ENCODE measurements around the gene HNRNPC. TPM values are rescaled to one million over a fixed set of nuclear protein-coding genes. Genes with fewer than 3 reads are reported as not detected.

The HNRNPC gene
- total and polyA plus RNA-seq, 10 of the 15 experiments (the other 5 are each of a cell fraction or from before 2014, with no cell fraction given): 679 to 1,492 (median 1,262) TPM

DNA sequence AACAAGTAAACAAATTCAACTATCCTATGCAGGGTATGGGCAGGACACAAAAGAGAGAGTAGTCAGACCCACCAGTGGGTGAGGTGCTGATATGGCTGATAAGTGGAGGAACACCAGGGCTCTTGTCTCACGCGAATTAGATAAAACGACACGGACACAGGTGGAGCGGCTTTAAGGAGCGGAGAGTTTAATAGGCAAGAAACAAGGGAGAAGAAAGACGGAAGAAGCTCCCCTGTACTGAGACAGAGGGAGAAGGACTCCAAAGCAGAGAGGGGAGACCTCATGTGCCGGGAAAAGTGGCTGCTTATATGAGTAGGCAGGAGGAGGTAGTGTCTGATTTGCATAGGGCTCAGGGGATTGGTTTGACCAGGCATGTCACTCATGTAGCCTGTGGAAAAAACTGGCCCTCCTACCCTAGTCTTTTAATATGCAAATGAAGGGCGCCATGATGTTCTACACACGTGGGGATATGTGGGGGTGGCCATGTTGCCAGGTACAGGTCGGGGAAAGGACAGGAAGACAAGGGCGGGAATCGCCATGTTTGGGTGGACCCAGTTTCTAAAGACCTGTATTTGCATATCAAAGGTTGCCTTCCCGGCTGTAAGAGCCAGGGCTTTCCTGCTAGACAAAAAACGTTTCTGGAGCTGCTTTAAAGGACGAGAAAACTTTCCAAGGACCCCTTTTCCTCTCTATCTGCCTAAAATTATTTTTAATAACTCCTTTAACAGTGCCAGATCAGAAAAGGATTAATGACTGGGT lies 39.4 kb upstream of the HNRNPC start (continued):
- TF ChIP-seq, protein P1, sequence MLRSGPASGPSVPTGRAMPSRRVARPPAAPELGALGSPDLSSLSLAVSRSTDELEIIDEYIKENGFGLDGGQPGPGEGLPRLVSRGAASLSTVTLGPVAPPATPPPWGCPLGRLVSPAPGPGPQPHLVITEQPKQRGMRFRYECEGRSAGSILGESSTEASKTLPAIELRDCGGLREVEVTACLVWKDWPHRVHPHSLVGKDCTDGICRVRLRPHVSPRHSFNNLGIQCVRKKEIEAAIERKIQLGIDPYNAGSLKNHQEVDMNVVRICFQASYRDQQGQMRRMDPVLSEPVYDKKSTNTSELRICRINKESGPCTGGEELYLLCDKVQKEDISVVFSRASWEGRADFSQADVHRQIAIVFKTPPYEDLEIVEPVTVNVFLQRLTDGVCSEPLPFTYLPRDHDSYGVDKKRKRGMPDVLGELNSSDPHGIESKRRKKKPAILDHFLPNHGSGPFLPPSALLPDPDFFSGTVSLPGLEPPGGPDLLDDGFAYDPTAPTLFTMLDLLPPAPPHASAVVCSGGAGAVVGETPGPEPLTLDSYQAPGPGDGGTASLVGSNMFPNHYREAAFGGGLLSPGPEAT (IDR thresholded peaks at IDR 0.05; ENCODE audit: low read depth): no peak; the same call in 1 of the 2 replicates
- TF ChIP-seq ZNF622 (IDR thresholded peaks at IDR 0.05) (no peak), TCF12 (IDR thresholded peaks at IDR 0.05; ENCODE audit: low read depth, low read length) (no peak), SIX5 (IDR thresholded peaks at IDR 0.05; ENCODE audit: low read depth, low read length, severe bottlenecking) (no peak), MTA3 (IDR thresholded peaks at IDR 0.05; ENCODE audit: borderline replicate concordance, low read length) (no peak), BACH1 (IDR thresholded peaks at IDR 0.05; ENCODE audit: borderline replicate concordance) (no peak), KLF5 (IDR thresholded peaks at IDR 0.05; ENCODE audit: partially characterized antibody) (no peak), STAT1 (conservative IDR thresholded peaks at IDR 0.05) (no peak), ASH2L (IDR thresholded peaks at IDR 0.05; ENCODE audit: borderline replicate concordance, low read depth) (no peak), RCOR1 (conservative IDR thresholded peaks at IDR 0.05; ENCODE audit: low read depth, low read length) (no peak), MTA2 (IDR thresholded peaks at IDR 0.05; ENCODE audit: low read depth) (no peak), MAX (IDR thresholded peaks at IDR 0.05; ENCODE audit: low read depth, low read length) (peak; percentile 97), GABPA (IDR thresholded peaks at IDR 0.05; ENCODE audit: low read depth) (no peak), ZZZ3 (IDR thresholded peaks at IDR 0.05; ENCODE audit: control insufficient read depth, insufficient read length, low read depth) (no peak), LARP7 (IDR thresholded peaks at IDR 0.05) (no peak), SMARCA5 (IDR thresholded peaks at IDR 0.05) (no peak), NKRF (conservative IDR thresholded peaks at IDR 0.05) (peak; percentile 61; the same call in 1 of the 2 replicates), POU2F2 (IDR thresholded peaks at IDR 0.05; ENCODE audit: borderline replicate concordance, low read depth, low read length) (peak; percentile 99)
- TF ChIP-seq, protein P2, sequence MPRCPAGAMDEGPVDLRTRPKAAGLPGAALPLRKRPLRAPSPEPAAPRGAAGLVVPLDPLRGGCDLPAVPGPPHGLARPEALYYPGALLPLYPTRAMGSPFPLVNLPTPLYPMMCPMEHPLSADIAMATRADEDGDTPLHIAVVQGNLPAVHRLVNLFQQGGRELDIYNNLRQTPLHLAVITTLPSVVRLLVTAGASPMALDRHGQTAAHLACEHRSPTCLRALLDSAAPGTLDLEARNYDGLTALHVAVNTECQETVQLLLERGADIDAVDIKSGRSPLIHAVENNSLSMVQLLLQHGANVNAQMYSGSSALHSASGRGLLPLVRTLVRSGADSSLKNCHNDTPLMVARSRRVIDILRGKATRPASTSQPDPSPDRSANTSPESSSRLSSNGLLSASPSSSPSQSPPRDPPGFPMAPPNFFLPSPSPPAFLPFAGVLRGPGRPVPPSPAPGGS (IDR thresholded peaks at IDR 0.05; ENCODE audit: borderline replicate concordance, insufficient read depth, low read depth, low read length, poor library complexity, severe bottlenecking): no peak
- TF ChIP-seq, protein P3, sequence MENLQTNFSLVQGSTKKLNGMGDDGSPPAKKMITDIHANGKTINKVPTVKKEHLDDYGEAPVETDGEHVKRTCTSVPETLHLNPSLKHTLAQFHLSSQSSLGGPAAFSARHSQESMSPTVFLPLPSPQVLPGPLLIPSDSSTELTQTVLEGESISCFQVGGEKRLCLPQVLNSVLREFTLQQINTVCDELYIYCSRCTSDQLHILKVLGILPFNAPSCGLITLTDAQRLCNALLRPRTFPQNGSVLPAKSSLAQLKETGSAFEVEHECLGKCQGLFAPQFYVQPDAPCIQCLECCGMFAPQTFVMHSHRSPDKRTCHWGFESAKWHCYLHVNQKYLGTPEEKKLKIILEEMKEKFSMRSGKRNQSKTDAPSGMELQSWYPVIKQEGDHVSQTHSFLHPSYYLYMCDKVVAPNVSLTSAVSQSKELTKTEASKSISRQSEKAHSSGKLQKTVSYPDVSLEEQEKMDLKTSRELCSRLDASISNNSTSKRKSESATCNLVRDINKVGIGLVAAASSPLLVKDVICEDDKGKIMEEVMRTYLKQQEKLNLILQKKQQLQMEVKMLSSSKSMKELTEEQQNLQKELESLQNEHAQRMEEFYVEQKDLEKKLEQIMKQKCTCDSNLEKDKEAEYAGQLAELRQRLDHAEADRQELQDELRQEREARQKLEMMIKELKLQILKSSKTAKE (IDR thresholded peaks at IDR 0.05; ENCODE audit: low read depth, poor library complexity, severe bottlenecking): peak; percentile 21
- TF ChIP-seq, protein P4, sequence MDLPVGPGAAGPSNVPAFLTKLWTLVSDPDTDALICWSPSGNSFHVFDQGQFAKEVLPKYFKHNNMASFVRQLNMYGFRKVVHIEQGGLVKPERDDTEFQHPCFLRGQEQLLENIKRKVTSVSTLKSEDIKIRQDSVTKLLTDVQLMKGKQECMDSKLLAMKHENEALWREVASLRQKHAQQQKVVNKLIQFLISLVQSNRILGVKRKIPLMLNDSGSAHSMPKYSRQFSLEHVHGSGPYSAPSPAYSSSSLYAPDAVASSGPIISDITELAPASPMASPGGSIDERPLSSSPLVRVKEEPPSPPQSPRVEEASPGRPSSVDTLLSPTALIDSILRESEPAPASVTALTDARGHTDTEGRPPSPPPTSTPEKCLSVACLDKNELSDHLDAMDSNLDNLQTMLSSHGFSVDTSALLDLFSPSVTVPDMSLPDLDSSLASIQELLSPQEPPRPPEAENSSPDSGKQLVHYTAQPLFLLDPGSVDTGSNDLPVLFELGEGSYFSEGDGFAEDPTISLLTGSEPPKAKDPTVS (IDR thresholded peaks at IDR 0.05; ENCODE audit: low read depth, low read length): no peak

All from GM12878 (cell line).